HG03520 (cell line): ENCODE results near the gene FHIT.
"Not testable (repeated sequence)": the region's sequence is repeated elsewhere in the genome, so short reads cannot be mapped to it uniquely, and the experiment has no call there.

Source experiments
- ATAC-seq: cut with Tn5 transposase; IDR thresholded peaks from one replicate; pipeline ENCODE4 v1.9.1; 2021; ENCODE audit warnings: mild to moderate bottlenecking, moderate library complexity; ENCODE audit not compliant: unreplicated experiment

FHIT gene

DNA sequence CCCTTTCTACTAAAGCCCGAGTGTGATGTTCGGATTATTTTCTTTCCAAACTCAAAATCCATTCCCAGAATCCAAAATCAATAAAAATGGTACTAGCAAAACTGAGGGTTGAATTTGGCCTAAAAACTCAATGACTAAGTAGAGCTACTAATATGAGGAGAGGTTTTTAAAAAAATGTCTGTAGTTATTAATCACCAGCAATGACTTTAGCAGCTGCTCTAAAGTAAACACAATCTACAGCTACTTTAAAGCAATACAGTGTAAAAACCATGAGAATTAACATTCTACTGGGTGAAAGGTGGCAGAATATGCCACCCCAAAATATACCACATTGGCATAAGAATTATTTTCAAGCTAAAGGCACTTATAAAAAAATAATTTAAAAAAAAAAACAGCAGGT, 23.5 kb downstream of the FHIT start:
- ATAC-seq: no peak

GRCh38 chr3:61226166-61226686, 25.0 kb downstream of the FHIT start:
- ATAC-seq: no peak

- ATAC-seq: no peak
Observed at GRCh38 chr3:61224823-61225222, 26.4 kb downstream of the FHIT start.

GRCh38 chr3:61223451-61223850, 27.8 kb downstream of the FHIT start:
- ATAC-seq: no peak

DNA sequence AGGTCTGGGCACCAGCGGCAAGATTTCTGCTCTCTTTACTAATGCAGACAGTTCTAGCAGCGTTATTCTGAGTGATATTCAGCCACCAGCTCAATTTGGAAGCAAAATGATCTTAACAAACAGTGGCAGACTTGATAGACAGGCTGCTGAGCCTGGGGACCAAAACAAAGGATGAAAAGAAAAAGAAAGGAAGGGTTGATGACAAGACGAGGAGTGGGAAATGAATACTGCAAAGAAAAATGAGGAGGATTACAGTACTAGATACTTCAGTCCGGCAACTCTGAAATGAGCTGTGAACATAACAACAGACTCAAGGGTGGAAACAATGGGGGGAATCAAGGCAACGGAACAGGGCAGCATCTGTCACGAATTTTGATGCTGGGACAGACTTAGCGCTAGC, 28.8 kb downstream of the FHIT start:
- ATAC-seq: no peak

GRCh38 chr3:61221759-61222362, 29.4 kb downstream of the FHIT start:
- ATAC-seq: no peak

GRCh38 chr3:61218504-61218903, 32.7 kb downstream of the FHIT start:
- no peak for ATAC-seq

DNA sequence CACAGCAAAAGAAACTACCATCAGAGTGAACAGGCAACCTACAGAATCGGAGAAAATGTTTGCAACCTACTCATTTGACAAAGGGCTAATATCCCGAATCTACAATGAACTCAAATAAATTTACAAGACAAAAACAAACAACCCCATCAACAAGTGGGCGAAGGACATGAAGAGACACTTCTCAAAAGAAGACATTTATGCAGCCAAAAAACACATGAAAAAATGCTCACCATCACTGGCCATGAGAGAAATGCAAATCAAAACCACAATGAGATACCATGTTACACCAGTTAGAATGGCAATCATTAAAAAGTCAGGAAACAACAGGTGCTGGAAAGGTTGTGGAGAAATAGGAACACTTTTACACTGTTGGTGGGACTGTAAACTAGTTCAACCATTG, 35.1 kb downstream of the FHIT start:
- not testable (repeated sequence) for ATAC-seq

DNA sequence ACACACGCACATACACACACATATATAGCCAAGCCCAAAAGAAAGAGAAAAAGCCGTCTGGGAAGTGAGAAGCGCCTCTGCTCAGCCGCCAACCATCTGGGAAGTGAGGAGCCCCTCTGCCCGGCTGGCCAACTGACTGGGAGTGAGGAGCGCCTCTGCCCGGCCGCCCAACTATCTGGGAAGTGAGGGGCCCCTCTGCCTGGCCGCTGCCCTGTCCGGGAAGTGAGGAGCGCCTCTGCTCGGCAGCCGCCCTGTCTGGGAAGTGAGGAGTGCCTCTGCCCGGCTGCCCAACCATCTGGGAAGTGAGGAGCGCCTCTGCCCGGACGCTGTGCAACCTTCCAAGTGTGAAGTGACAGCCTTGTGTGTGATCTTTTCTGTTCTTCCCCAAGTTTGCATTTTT, 49.2 kb downstream of the FHIT start:
- ATAC-seq: no peak

DNA sequence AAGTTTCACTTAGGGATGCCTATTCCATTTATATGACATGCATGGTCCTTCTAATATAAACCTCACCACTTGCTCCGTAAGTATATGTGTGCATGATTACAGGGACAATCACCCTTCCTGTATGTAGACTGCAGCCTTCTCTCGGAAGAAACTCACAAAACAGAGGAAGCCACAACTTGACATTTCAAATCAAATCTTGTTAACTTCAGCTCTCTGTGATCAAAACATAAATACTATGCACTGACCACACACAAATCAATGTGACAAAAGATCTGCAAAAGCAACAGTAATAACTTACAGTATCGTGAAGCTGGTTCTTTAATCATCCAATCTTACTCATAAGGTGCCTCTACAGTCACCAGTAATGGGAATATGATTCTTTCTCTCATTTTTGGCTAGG, 50.2 kb downstream of the FHIT start:
- ATAC-seq: no peak

DNA sequence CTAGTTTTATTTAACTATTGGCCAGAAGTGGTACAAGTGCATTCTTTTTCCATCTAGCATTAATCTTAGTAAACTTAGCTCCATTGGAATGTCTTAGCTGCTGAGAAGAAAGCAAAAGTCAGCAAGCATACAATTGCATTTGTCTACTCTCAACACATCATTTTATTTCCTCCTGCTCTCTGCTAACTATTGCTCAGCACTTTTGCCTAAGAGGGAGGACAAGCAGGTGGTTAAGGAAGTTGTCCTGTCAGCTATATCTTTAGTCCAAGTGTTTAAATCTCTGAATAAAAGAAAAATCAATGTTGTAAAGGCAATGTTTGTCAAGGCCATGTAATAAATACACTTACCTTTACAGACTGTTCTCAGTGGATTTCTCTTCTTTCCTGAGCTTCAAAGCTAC, 51.0 kb downstream of the FHIT start:
- ATAC-seq: no peak

DNA sequence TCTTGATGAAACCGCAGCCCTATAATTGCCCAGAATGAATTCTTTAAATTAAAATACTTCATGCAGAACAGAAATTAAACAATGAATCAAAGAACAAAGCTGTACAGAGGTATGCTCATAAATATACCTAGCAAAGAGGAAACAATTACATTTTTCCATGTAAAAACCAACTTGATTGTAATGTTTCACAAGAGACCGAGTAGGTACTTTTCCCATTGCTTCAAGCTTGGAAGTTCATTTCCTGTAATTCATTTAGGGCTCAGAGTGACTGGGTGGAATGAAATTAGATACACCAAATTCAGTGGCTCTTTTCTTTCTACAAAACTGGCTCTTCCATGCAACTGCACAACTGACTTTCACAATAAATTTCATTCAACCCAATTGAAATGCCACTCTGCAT, 51.4 kb downstream of the FHIT start:
- no peak for ATAC-seq

- no peak for ATAC-seq
Observed at GRCh38 chr3:61194892-61195538, 56.2 kb downstream of the FHIT start.

GRCh38 chr3:61192222-61192621, 59.0 kb downstream of the FHIT start:
- no peak for ATAC-seq

GRCh38 chr3:61190205-61190604, 61.0 kb downstream of the FHIT start:
- ATAC-seq: not testable (repeated sequence)

DNA sequence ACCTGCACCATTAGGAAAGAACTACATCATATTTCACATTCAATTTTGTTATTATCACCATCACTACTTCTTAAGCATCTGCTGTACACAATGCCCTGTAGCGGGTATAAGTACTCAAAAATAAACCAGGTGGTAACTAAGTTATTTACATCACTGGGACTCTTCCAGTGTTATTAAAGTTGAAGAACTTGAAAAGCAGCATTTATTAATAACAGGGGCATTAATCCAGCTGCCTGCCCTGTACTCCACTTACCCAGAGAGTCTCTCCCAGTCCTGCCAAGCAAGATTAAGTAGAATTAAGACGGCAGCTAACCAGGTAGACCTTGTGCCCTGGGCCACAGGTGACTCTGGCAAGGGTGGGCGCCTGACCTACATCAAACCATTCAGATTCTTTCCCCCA, 65.2 kb downstream of the FHIT start:
- ATAC-seq: no peak

DNA sequence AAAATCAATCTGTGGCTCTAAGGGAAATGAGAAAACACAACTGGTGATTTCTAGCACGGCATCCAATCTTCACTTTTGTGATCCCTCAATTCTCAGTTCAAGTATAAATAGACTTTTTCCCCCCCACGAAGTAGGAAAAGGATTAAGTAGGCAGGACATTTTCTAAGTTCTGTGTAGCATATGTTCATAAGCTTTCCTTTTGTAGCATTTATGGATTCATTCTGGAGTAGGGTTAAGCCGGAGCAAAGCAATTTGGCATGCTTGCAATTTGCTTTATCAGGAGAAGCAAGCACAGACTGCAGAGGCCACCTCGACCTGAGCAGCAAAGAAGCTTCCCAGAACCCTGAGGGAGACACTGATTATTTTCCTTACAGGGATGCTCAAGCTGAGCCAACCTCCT, 66.3 kb downstream of the FHIT start:
- no peak for ATAC-seq

DNA sequence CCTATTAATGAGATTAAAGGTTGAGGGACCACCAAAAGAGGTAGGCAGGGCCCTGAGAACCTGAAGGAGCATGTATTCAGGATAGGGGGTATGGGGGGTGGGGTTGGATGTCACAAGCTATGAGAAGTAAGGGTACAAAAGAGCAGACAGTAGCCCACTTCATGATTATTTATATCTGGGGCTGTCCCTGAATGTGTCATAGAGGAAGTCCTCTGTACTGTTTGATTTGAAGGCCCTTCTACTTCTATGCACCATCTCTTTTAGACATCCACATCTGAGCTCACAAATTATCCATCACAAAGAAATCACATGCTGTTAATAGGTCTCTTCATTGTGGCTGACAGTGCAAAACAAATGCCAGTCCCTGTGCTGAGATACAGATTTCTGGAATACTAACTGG, 68.6 kb downstream of the FHIT start:
- no peak for ATAC-seq

DNA sequence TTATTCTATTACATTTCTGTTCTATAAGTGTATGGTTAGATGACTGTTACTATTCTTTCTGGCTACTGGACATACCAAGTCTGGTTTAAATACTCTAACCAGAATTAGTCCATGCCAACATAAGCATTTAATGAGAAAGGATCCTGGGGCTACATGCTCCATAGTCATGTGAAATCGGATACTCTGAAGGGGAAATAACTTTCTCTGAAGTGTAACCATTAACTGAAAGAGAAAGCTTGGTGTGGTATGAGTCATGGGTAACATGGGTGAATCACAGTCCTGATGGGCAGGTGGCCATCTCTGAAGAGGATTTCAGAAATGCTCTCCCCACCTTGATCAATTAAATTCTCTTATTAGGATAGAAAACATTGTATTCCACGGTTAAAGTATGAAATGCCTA, 69.4 kb downstream of the FHIT start:
- ATAC-seq: peak; percentile 97

DNA sequence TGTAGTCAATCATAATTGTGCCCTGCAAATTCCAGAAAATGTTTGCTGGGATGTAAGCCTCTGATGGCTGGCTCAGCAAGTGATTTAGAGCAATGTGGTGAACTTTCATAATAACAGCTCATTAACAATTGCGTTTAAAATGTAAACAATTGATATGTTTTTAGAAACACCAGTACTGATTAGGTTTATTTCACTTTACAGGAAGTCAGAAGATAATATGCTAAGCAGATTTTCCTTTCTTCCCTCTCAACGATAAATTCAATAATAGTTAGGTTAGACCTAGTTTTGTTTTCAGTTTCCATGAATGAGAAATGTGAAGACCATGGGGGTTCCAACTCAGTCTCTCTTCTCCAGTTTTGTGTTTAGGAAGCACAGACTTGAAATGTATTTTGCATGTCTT, 71.0 kb downstream of the FHIT start:
- no peak for ATAC-seq

- no peak for ATAC-seq
Observed at GRCh38 chr3:61178167-61178566, 73.1 kb downstream of the FHIT start.

GRCh38 chr3:61177450-61177849, 73.8 kb downstream of the FHIT start:
- ATAC-seq: no peak

DNA sequence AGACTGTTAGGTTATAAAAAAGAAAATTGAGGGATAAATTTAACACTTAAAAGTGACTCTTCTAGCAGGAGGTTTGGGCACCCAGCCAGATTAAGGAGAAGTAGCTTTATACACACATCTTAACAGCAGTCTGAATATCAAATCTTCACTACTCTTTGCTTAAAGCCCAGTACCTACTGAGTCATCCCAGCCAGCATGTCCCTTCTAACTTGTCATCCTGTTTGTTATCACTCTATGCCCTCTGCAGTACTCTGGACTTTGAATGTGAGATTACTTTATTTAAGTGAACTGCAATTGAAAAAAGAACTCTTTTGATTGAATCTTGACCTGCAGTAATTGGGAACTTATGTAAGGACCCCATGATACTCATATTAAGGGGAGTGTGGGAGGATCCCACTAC, 77.6 kb downstream of the FHIT start:
- ATAC-seq: no peak
